Measurements from ENCODE around the gene GDF3.

The GDF3 gene

DNA sequence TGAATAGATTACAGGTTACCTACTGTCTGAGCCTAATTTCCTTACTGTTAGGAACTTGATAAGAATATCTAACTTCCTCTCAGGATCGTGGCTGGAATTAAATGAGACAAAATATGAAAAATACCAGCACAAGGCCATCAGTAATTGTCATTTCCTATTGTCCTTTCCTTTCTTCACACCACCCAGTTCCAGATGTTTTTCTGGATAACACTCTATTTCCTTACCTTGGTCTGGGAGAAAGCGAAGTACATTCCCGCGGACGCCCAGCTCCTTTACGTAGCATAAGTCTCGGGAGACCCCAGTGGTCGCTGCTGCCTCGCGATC lies 376 bp downstream of the GDF3 start:
- WGBS (ENCODE audit: insufficient coverage), result 0% methylated on average over 9 of the region's 10 CpGs
- H3K27ac ChIP-seq (ENCODE audit: insufficient read depth in 1 of 2, low read depth in 1 of 2, low read length in 2 of 2, poor library complexity in 1 of 2, severe bottlenecking in 2 of 2), result peak overlapping the region in 1 of 2 experiments; percentile 13
- H3K4me1 ChIP-seq (ENCODE audit: control extremely low read depth in 1 of 4, control insufficient read depth in 4 of 4, insufficient read depth in 4 of 4, low read length in 3 of 4), result peaks cover 8 to 31% (median 24%) of the 10 kb centered on the region in 4 experiments
- CTCF ChIA-PET, result interaction anchor here (1.2 to 2.7 kb wide), 5 partner anchors 11 to 114 kb away, joined by 3 to 10 read pairs (median 4); no protein-coding TSS in a partner anchor
- peak; percentile 65 to 78 (median 75) for DNase-seq
- H3K9me3 ChIP-seq (ENCODE audit: control extremely low read depth in 1 of 5, control insufficient read depth in 4 of 5, insufficient read depth in 2 of 5, low read depth in 1 of 5, low read length in 4 of 5), result no peaks in the 10 kb centered on the region
- POLR2A ChIA-PET, result interaction anchor here (0.6 to 1.6 kb wide), 7 partner anchors 15 to 54 kb away, joined by 3 to 4 read pairs (median 3); no protein-coding TSS in a partner anchor
- H3K36me3 ChIP-seq (ENCODE audit: control insufficient read depth in 4 of 4, insufficient read depth in 4 of 4, low read length in 3 of 4), result no peaks in the 10 kb centered on the region
- no peaks in the 10 kb centered on the region for H3K27me3 ChIP-seq (replicated peaks in 2 of 5; ENCODE audit: control insufficient read depth in 4 of 5, insufficient read depth in 5 of 5, low read length in 4 of 5)
- H3K4me3 ChIP-seq (ENCODE audit: control insufficient read depth in 1 of 7, extremely low read depth in 1 of 7, insufficient read depth in 4 of 7, low read depth in 2 of 7, low read length in 6 of 7), result peak overlapping the region in 5 of 7 experiments; percentile 33 to 68 (median 46)

DNA sequence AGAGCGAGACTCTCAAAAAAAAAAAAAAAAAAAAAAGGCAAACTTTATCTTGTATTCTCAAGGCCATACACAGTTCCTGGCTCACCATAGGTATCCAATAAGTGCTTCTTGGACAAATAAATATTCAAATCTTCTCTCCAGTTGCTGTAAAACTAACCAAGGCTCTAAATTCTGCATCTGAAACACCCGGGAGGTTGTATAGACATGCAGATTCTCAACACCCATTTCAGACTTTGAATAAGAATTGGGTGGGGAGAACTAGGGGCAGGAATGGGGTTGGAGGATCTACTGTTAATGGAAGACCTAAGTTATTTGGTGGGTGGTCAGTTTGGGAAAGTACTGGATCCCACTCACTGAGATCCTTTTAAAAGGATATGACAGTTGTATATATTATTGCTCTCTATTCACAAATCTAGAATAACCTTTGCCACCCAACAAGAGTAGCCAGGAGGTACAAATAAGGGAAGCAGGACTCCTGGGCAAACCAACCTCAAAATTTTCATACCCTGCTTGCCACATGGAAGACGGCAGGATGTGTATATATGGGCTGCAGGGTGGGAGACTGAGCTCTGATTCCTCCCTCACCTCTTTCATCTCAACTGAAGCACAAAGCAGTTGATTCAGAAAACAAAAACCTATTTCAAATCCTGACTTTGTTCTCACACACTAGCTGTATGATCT lies 879 bp downstream of the GDF3 start:
- peak overlapping the region in 2 of 7 experiments; percentile 64 to 68 for H3K4me3 ChIP-seq (ENCODE audit: control insufficient read depth in 1 of 7, extremely low read depth in 1 of 7, insufficient read depth in 4 of 7, low read depth in 2 of 7, low read length in 6 of 7)
- POLR2A ChIA-PET, result interaction anchor here (0.6 to 1.6 kb wide), 6 partner anchors 15 to 55 kb away, joined by 3 to 4 read pairs (median 3); no protein-coding TSS in a partner anchor
- peaks cover 8 to 31% (median 24%) of the 10 kb centered on the region in 4 experiments for H3K4me1 ChIP-seq (ENCODE audit: control extremely low read depth in 1 of 4, control insufficient read depth in 4 of 4, insufficient read depth in 4 of 4, low read length in 3 of 4)
- DNase-seq, result peak in 2 of 3 donors; percentile 66 to 75
- no peaks in the 10 kb centered on the region for H3K36me3 ChIP-seq (ENCODE audit: control insufficient read depth in 4 of 4, insufficient read depth in 4 of 4, low read length in 3 of 4)
- no peaks in the 10 kb centered on the region for H3K27me3 ChIP-seq (replicated peaks in 2 of 5; ENCODE audit: control insufficient read depth in 4 of 5, insufficient read depth in 5 of 5, low read length in 4 of 5)
- no peaks in the 10 kb centered on the region for H3K9me3 ChIP-seq (ENCODE audit: control extremely low read depth in 1 of 5, control insufficient read depth in 4 of 5, insufficient read depth in 2 of 5, low read depth in 1 of 5, low read length in 4 of 5)
- WGBS (ENCODE audit: insufficient coverage), result 83% methylated on average over 1 of the region's 3 CpGs
- CTCF ChIA-PET, result interaction anchor here (1.0 to 2.7 kb wide), 4 partner anchors 17 to 114 kb away, joined by 4 to 10 read pairs (median 6); no protein-coding TSS in a partner anchor
- no peak overlapping the region for H3K27ac ChIP-seq (ENCODE audit: insufficient read depth in 1 of 2, low read depth in 1 of 2, low read length in 2 of 2, poor library complexity in 1 of 2, severe bottlenecking in 2 of 2)

DNA sequence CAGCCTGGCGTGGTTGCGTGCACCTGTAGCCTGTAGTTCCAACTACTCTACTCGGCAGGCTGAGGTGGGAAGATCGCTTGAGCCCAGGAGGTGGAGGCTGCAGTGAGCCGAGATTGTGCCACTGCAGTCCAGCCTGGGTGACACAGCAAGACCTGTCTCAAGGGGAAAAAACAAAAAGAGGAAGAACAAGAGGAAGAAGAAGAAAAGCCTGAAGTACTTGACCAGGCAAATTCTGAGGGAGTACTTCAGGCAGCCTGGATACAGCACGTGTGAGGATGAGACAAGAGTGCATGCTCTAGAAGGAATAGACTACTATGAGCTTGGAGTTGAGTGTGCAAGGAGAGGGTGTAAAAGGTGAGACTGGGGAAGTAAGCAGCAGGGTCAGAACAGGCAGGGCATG lies 1.8 kb downstream of the GDF3 start:
- H3K4me1 ChIP-seq (ENCODE audit: control extremely low read depth in 1 of 4, control insufficient read depth in 4 of 4, insufficient read depth in 4 of 4, low read length in 3 of 4), result peaks cover 8 to 31% (median 24%) of the 10 kb centered on the region in 4 experiments
- CTCF ChIA-PET, result interaction anchor here (1.0 to 2.7 kb wide), 4 partner anchors 49 to 115 kb away, joined by 4 to 7 read pairs (median 4); no protein-coding TSS in a partner anchor

DNA sequence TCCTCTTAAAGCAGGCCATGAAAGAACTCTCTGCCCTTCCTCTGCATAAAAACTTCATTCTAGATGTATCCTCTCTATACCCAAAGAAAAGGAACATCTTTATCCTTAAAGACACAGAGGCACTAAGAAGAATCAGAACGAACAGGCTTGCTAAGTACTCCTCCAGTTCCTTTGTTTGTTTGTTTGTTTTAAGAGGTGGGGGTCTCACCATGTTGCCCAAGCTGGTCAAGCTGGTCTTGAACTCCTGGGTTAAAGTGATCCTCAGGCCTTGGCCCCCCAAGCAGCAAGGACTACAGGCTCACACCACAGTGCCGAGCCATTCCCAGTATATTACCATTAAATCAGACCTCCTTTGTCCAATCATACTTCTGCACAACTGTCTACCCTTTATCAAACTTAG lies 14.0 kb downstream of the GDF3 start:
- peak in 1 of 3 donors; percentile 26 for DNase-seq
- H3K9me3 ChIP-seq (ENCODE audit: control extremely low read depth in 1 of 5, control insufficient read depth in 4 of 5, insufficient read depth in 2 of 5, low read depth in 1 of 5, low read length in 4 of 5), result no peaks in the 10 kb centered on the region
- H3K36me3 ChIP-seq (ENCODE audit: control insufficient read depth in 4 of 4, insufficient read depth in 4 of 4, low read length in 3 of 4), result no peaks in the 10 kb centered on the region
- no peak overlapping the region for H3K4me3 ChIP-seq (ENCODE audit: control insufficient read depth in 1 of 7, extremely low read depth in 1 of 7, insufficient read depth in 4 of 7, low read depth in 2 of 7, low read length in 6 of 7)
- H3K4me1 ChIP-seq (ENCODE audit: control extremely low read depth in 1 of 4, control insufficient read depth in 4 of 4, insufficient read depth in 4 of 4, low read length in 3 of 4), result peaks cover 4 to 32% (median 29%) of the 10 kb centered on the region in 4 experiments
- 50% methylated on average over 1 of the region's 2 CpGs for WGBS (ENCODE audit: insufficient coverage)
- H3K27me3 ChIP-seq (replicated peaks in 2 of 5; ENCODE audit: control insufficient read depth in 4 of 5, insufficient read depth in 5 of 5, low read length in 4 of 5), result no peaks in the 10 kb centered on the region
- no peak overlapping the region for H3K27ac ChIP-seq (ENCODE audit: insufficient read depth in 1 of 2, low read depth in 1 of 2, low read length in 2 of 2, poor library complexity in 1 of 2, severe bottlenecking in 2 of 2)
- CTCF ChIA-PET, result no interaction called here
- POLR2A ChIA-PET, result no interaction called here

More for the DNA sequence above, 1.8 kb downstream of the GDF3 start:
- Histone ChIP-seq H3K27ac (ENCODE audit: insufficient read depth in 1 of 2, low read depth in 1 of 2, low read length in 2 of 2, poor library complexity in 1 of 2, severe bottlenecking in 2 of 2) (no peak overlapping the region), H3K9me3 (ENCODE audit: control extremely low read depth in 1 of 5, control insufficient read depth in 4 of 5, insufficient read depth in 2 of 5, low read depth in 1 of 5, low read length in 4 of 5) (no peaks in the 10 kb centered on the region), H3K4me3 (ENCODE audit: control insufficient read depth in 1 of 7, extremely low read depth in 1 of 7, insufficient read depth in 4 of 7, low read depth in 2 of 7, low read length in 6 of 7) (no peak overlapping the region), H3K36me3 (ENCODE audit: control insufficient read depth in 4 of 4, insufficient read depth in 4 of 4, low read length in 3 of 4) (no peaks in the 10 kb centered on the region), H3K27me3 (replicated peaks in 2 of 5; ENCODE audit: control insufficient read depth in 4 of 5, insufficient read depth in 5 of 5, low read length in 4 of 5) (no peaks in the 10 kb centered on the region)
- 18% methylated on average over 4 of the region's 6 CpGs for WGBS (ENCODE audit: insufficient coverage)
- DNase-seq, result peak in 1 of 3 donors; percentile 45
- POLR2A ChIA-PET, result no interaction called here

DNA sequence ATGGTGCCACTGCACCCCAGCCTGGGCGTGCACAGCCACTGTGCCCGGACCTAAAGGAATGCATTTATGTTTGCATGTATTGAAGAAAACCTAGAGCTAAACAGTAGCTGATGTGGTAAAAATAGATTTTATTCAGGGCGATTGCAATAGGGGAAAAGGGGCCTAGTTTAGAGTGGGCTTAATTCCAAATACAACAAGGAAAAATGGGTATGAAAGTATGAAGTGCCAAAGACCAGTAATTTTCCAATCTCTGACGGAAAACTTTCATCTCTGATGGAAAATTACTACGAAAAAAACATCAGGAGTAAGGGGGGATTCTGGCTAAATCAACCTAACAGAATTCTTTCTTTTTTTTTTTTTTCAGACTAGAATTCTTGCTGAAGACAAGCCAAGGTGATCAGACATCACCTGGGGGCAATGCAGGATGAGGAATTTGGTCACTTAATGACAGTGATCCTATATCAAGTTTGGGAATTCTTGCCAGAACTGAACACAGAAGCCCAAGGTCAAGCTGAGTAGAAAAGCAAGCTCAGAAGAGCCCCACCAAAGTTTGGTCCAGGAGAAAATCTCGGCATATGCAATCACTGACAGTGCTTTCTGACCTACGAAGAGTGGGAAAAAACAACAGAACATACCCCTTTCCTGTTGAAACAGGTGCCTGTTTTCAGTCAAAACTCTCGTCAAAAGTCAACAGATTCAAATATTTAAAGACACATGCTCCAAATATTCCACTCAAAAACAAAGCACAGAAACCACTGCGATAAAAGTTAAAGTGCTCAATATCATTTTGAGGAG lies 16.1 kb downstream of the GDF3 start:
- Histone ChIP-seq H3K4me3 (ENCODE audit: control insufficient read depth in 1 of 7, extremely low read depth in 1 of 7, insufficient read depth in 4 of 7, low read depth in 2 of 7, low read length in 6 of 7) (no peak overlapping the region), H3K27ac (ENCODE audit: insufficient read depth in 1 of 2, low read depth in 1 of 2, low read length in 2 of 2, poor library complexity in 1 of 2, severe bottlenecking in 2 of 2) (no peak overlapping the region), H3K9me3 (ENCODE audit: control extremely low read depth in 1 of 5, control insufficient read depth in 4 of 5, insufficient read depth in 2 of 5, low read depth in 1 of 5, low read length in 4 of 5) (no peaks in the 10 kb centered on the region), H3K4me1 (ENCODE audit: control extremely low read depth in 1 of 4, control insufficient read depth in 4 of 4, insufficient read depth in 4 of 4, low read length in 3 of 4) (peaks cover 14 to 48% (median 47%) of the 10 kb centered on the region in 4 experiments), H3K36me3 (ENCODE audit: control insufficient read depth in 4 of 4, insufficient read depth in 4 of 4, low read length in 3 of 4) (no peaks in the 10 kb centered on the region), H3K27me3 (replicated peaks in 2 of 5; ENCODE audit: control insufficient read depth in 4 of 5, insufficient read depth in 5 of 5, low read length in 4 of 5) (no peaks in the 10 kb centered on the region)
- 100% methylated on average over 4 of the region's 9 CpGs for WGBS (ENCODE audit: insufficient coverage)
- DNase-seq, result no peak
- POLR2A ChIA-PET, result no interaction called here
- CTCF ChIA-PET, result interaction anchor here (1.1 kb wide), 1 partner anchor 130 kb away, joined by 4 read pairs; no protein-coding TSS in a partner anchor

DNA sequence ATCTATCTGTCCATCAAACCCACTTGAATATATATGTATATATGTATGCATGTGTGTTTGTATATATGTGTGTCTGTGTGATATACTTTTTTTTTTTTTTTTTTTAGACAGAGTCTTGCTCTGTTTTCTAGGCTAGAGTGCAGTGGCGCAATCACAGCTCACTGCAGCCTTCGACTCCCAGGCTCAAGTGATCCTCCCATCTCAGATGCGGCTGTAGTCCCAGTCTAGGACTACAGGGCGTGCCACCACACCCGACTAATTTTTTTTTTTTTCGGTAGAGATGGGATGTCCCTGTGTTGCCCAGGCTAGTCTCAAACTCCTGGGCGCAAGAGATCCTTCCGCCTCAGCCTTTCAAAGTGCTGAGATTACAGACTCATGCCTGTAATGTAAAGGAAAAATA lies 16.8 kb downstream of the GDF3 start:
- CTCF ChIA-PET, result interaction anchor here (0.6 to 2.5 kb wide), 6 partner anchors 10 to 266 kb away, joined by 3 to 10 read pairs (median 4); partner anchors contain the start of gene GDF3
- Histone ChIP-seq H3K4me3 (ENCODE audit: control insufficient read depth in 1 of 7, extremely low read depth in 1 of 7, insufficient read depth in 4 of 7, low read depth in 2 of 7, low read length in 6 of 7) (no peak overlapping the region), H3K36me3 (ENCODE audit: control insufficient read depth in 4 of 4, insufficient read depth in 4 of 4, low read length in 3 of 4) (no peaks in the 10 kb centered on the region), H3K27ac (ENCODE audit: insufficient read depth in 1 of 2, low read depth in 1 of 2, low read length in 2 of 2, poor library complexity in 1 of 2, severe bottlenecking in 2 of 2) (no peak overlapping the region), H3K9me3 (ENCODE audit: control extremely low read depth in 1 of 5, control insufficient read depth in 4 of 5, insufficient read depth in 2 of 5, low read depth in 1 of 5, low read length in 4 of 5) (no peaks in the 10 kb centered on the region), H3K4me1 (ENCODE audit: control extremely low read depth in 1 of 4, control insufficient read depth in 4 of 4, insufficient read depth in 4 of 4, low read length in 3 of 4) (peaks cover 16 to 48% (median 47%) of the 10 kb centered on the region in 4 experiments), H3K27me3 (replicated peaks in 2 of 5; ENCODE audit: control insufficient read depth in 4 of 5, insufficient read depth in 5 of 5, low read length in 4 of 5) (no peaks in the 10 kb centered on the region)
- POLR2A ChIA-PET, result no interaction called here
- no peak for DNase-seq
- 90% methylated on average over 8 of the region's 8 CpGs for WGBS (ENCODE audit: insufficient coverage)
